HEK293 (cell line): Measurements from ENCODE around the gene GUCY1A2.
A peak's percentile ranks its signal among the peaks of the same experiment; 100 is the strongest.

Experiments used
- CTCF ChIA-PET: fragments of 350-600 bp; formaldehyde crosslinking; extraction: SDS; loops from one replicate; lab custom pipeline; 2021; ENCODE audit warnings: antibody characterized with exemption; lab: Yijun Ruan, JAX
- POLR2A ChIA-PET: fragments of 300-600 bp; formaldehyde crosslinking; extraction: SDS; loops from one replicate; lab custom pipeline; 2020; ENCODE audit warnings: antibody characterized with exemption, inconsistent platforms; lab: Yijun Ruan, JAX
- H3K27ac ChIP-seq: fragments of 200-500 bp; sonication (Bioruptor generic); 2 replicates; pipeline ENCODE4 v1.5.1; 2014; ENCODE audit warnings: low read depth, low read length, control low read depth, inconsistent platforms; ENCODE audit errors: extremely low read depth
- H3K36me3 ChIP-seq, 2 experiments: fragments of 200-500 bp in 1 of 2; sonication (Bioruptor generic) in 1 of 2; 1 replicate in 1 of 2; 2 replicates in 1 of 2; pipeline ENCODE4 v1.5.1; 2014 to 2017; ENCODE audit warnings: inconsistent platforms in 2 of 2, low read length in 2 of 2; ENCODE audit not compliant: control insufficient read depth in 2 of 2, insufficient read depth in 1 of 2
- H3K4me1 ChIP-seq: fragments of 200-500 bp; sonication (Bioruptor generic); 2 replicates; pipeline ENCODE4 v1.5.1; 2014; ENCODE audit warnings: mild to moderate bottlenecking, low read length, inconsistent platforms; ENCODE audit not compliant: control insufficient read depth, insufficient read depth
- H3K4me3 ChIP-seq: 2 replicates; pipeline ENCODE4 v1.5.1; 2011; ENCODE audit warnings: low read depth, mild to moderate bottlenecking, control low read depth, low read length, moderate library complexity
- H3K9me3 ChIP-seq: fragments of 200-500 bp; sonication (Bioruptor generic); 2 replicates; pipeline ENCODE4 v1.5.1; 2014; ENCODE audit warnings: low read depth, low read length, inconsistent platforms; ENCODE audit not compliant: control insufficient read depth, insufficient read depth
- KLF7 ChIP-seq: fragments of 450-650 bp; formaldehyde crosslinking; IDR thresholded peaks from 2 replicates; pipeline ENCODE4 v1.5.1; 2016; ENCODE audit warnings: missing biosample characterization, missing genetic modification characterization, borderline replicate concordance
- MZF1 ChIP-seq: fragments of 450-650 bp; formaldehyde crosslinking; IDR thresholded peaks from 2 replicates; pipeline ENCODE4 v1.5.1; 2017; ENCODE audit warnings: missing biosample characterization, missing genetic modification characterization, borderline replicate concordance
- PRDM10 ChIP-seq: fragments of 450-650 bp; formaldehyde crosslinking; IDR thresholded peaks from 2 replicates; pipeline ENCODE4 v1.5.1; 2016; ENCODE audit warnings: missing biosample characterization, missing genetic modification characterization
- ZBTB44 ChIP-seq: fragments of 450-650 bp; IDR thresholded peaks from 2 replicates; pipeline ENCODE4 v1.5.1; 2018; ENCODE audit warnings: missing biosample characterization, mild to moderate bottlenecking, missing genetic modification characterization
- ZFP3 ChIP-seq: fragments of 450-650 bp; formaldehyde crosslinking; IDR thresholded peaks from 2 replicates; pipeline ENCODE4 v1.5.1; 2016; ENCODE audit warnings: low read depth, missing biosample characterization, missing genetic modification characterization
- ZNF146 ChIP-seq: fragments of 450-650 bp; formaldehyde crosslinking; IDR thresholded peaks from 2 replicates; pipeline ENCODE4 v1.5.1; 2016; ENCODE audit warnings: missing biosample characterization, missing genetic modification characterization
- ZNF155 ChIP-seq: fragments of 450-650 bp; formaldehyde crosslinking; IDR thresholded peaks from 2 replicates; pipeline ENCODE4 v1.5.1; 2016; ENCODE audit warnings: missing biosample characterization, missing genetic modification characterization
- ZNF184 ChIP-seq: fragments of 450-650 bp; IDR thresholded peaks from 2 replicates; pipeline ENCODE4 v1.5.1; 2018; ENCODE audit warnings: missing biosample characterization, mild to moderate bottlenecking, missing genetic modification characterization
- ZNF324 ChIP-seq: fragments of 450-650 bp; formaldehyde crosslinking; IDR thresholded peaks from 2 replicates; pipeline ENCODE4 v1.5.1; 2016; ENCODE audit warnings: missing biosample characterization, missing genetic modification characterization
- ZNF335 ChIP-seq: fragments of 450-650 bp; formaldehyde crosslinking; conservative IDR thresholded peaks from 2 replicates; pipeline ENCODE4 v1.5.1; 2016; ENCODE audit warnings: missing biosample characterization, missing genetic modification characterization
- ZNF398 ChIP-seq: fragments of 450-650 bp; formaldehyde crosslinking; IDR thresholded peaks from 2 replicates; pipeline ENCODE4 v1.5.1; 2017; ENCODE audit warnings: missing biosample characterization, missing genetic modification characterization
- ZNF514 ChIP-seq: fragments of 450-650 bp; formaldehyde crosslinking; IDR thresholded peaks from 2 replicates; pipeline ENCODE4 v1.5.1; 2016; ENCODE audit warnings: missing biosample characterization, missing genetic modification characterization
- ZNF521 ChIP-seq: fragments of 450-650 bp; formaldehyde crosslinking; IDR thresholded peaks from 2 replicates; pipeline ENCODE4 v1.5.1; 2017; ENCODE audit warnings: missing biosample characterization, mild to moderate bottlenecking, missing genetic modification characterization
- ZNF530 ChIP-seq: fragments of 450-650 bp; formaldehyde crosslinking; IDR thresholded peaks from 2 replicates; pipeline ENCODE4 v1.5.1; 2016; ENCODE audit warnings: low read depth, missing biosample characterization, missing genetic modification characterization
- ZNF701 ChIP-seq: fragments of 450-650 bp; formaldehyde crosslinking; IDR thresholded peaks from 2 replicates; pipeline ENCODE4 v1.5.1; 2016; ENCODE audit warnings: missing biosample characterization, missing genetic modification characterization
- ZNF843 ChIP-seq: fragments of 450-650 bp; formaldehyde crosslinking; IDR thresholded peaks from 2 replicates; pipeline ENCODE4 v1.5.1; 2016; ENCODE audit warnings: missing biosample characterization, missing genetic modification characterization

Gene GUCY1A2

GRCh38 chr11:106717222-106717621 lies 301.1 kb downstream of the GUCY1A2 start:
- no peaks in the 10 kb centered on the region for H3K9me3 ChIP-seq
- no peaks in the 10 kb centered on the region for H3K4me1 ChIP-seq
- CTCF ChIA-PET = interaction anchor here (1.2 to 1.5 kb wide), 3 partner anchors 18 to 321 kb away, joined by 3 to 4 read pairs (median 3); no protein-coding TSS in a partner anchor
- TF ChIP-seq ZNF530 (tag by site-specific recombination) = no peak
- no peak for TF ChIP-seq ZNF324 (tag by site-specific recombination)
- TF ChIP-seq ZNF398 (tag by site-specific recombination) = no peak
- TF ChIP-seq ZFP3 (tag by site-specific recombination) = no peak
- no peak for TF ChIP-seq MZF1
- no peak for TF ChIP-seq ZNF521 (tag by site-specific recombination)
- TF ChIP-seq ZNF843 (tag by site-specific recombination) = no peak
- no peak for TF ChIP-seq ZNF335 (tag by site-specific recombination)
- no peak for TF ChIP-seq ZNF146
- TF ChIP-seq KLF7 (tag by site-specific recombination) = no peak
- no peak for TF ChIP-seq ZNF701 (tag by site-specific recombination)
- TF ChIP-seq ZBTB44 (tag by site-specific recombination) = no peak
- TF ChIP-seq ZNF155 (tag by site-specific recombination) = no peak
- TF ChIP-seq ZNF184 = no peak
- TF ChIP-seq, all 188 proteins: peak for 0
- Histone ChIP-seq H3K36me3 (no peaks in the 10 kb centered on the region), H3K27ac (no peak overlapping the region), H3K4me3 (no peak overlapping the region)
- POLR2A ChIA-PET = no interaction called here

- no peak overlapping the region for H3K27ac ChIP-seq
- H3K9me3 ChIP-seq = no peaks in the 10 kb centered on the region
- no peak overlapping the region for H3K4me3 ChIP-seq
- H3K4me1 ChIP-seq = no peaks in the 10 kb centered on the region
- H3K36me3 ChIP-seq = no peaks in the 10 kb centered on the region
- ChIA-PET CTCF (interaction anchor here (0.6 kb wide), 1 partner anchor 164 kb away, joined by 6 read pairs; no protein-coding TSS in a partner anchor), POLR2A (no interaction called here)
- TF ChIP-seq PRDM10 (tag by site-specific recombination) (0 out of 2 replicates have a peak, but pooled peaks have one; percentile 23), ZNF514 (tag by site-specific recombination) (no peak)
Observed at GRCh38 chr11:106714199-106714598, 304.1 kb downstream of the GUCY1A2 start.
